Thyroid gland (tissue), 4 donors: Measurements from ENCODE around the gene CABP5.

ENCODE experiments used
- CTCF ChIP-seq, 6 experiments: fragments of 200-600 bp in 3 of 6; fragments of 450-650 bp in 3 of 6; sonication (generic) in 3 of 6; IDR thresholded peaks; one replicate each; pipeline ENCODE4 v1.5.1; 2016 to 2019; ENCODE audit warnings: antibody characterized with exemption in 6 of 6, mild to moderate bottlenecking in 2 of 6, inconsistent platforms in 1 of 6, moderate library complexity in 1 of 6
- POLR2A ChIP-seq, 2 donors: fragments of 450-650 bp; IDR thresholded peaks; one replicate each; pipeline ENCODE4 v1.6.1; 2017; ENCODE audit warnings: antibody characterized with exemption in 2 of 2, mild to moderate bottlenecking in 2 of 2, moderate library complexity in 1 of 2

GRCh38 chr19:48025480-48025879, 18.4 kb downstream of the CABP5 start:
- TF ChIP-seq POLR2A (IDR thresholded peaks at IDR 0.05) (no peak), CTCF (IDR thresholded peaks at IDR 0.05) (no peak)
